DND-41 (cell line): Measurements from ENCODE around the gene SLITRK2.

Experiments
- EZH2 ChIP-seq: IDR thresholded peaks from 3 replicates; pipeline ENCODE4 v1.6.1; 2012; ENCODE audit warnings: borderline replicate concordance, low read depth, mild to moderate bottlenecking, moderate library complexity, low read length, inconsistent platforms; ENCODE audit not compliant: severe bottlenecking
- TF ChIP-seq, protein P1 (sequence below): IDR thresholded peaks from 2 replicates; pipeline ENCODE4 v1.5.1; 2012; ENCODE audit warnings: borderline replicate concordance, low read length, moderate library complexity, mild to moderate bottlenecking; ENCODE audit not compliant: poor library complexity, severe bottlenecking; ENCODE audit errors: extremely low read depth

DNA sequence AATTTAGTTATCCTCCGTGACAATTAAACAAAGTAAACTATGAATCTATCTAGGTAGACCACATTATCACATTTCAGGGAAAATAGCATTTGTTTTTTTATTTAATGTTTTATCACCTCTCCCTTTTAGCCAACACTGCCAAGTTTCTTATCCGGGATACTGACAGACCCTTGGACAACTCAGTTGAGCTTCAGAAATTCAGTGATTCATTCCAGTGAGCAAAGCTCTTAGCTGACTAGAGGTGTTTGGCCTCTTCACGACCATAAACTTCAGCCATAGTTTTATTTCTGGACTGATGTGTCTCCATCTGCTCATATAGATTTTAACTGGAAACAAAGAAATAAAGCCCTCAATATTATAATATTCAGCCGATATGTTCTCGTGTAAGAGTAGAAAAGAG, 15.2 kb downstream of the SLITRK2 start:
- TF ChIP-seq, protein P1, sequence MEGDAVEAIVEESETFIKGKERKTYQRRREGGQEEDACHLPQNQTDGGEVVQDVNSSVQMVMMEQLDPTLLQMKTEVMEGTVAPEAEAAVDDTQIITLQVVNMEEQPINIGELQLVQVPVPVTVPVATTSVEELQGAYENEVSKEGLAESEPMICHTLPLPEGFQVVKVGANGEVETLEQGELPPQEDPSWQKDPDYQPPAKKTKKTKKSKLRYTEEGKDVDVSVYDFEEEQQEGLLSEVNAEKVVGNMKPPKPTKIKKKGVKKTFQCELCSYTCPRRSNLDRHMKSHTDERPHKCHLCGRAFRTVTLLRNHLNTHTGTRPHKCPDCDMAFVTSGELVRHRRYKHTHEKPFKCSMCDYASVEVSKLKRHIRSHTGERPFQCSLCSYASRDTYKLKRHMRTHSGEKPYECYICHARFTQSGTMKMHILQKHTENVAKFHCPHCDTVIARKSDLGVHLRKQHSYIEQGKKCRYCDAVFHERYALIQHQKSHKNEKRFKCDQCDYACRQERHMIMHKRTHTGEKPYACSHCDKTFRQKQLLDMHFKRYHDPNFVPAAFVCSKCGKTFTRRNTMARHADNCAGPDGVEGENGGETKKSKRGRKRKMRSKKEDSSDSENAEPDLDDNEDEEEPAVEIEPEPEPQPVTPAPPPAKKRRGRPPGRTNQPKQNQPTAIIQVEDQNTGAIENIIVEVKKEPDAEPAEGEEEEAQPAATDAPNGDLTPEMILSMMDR = no peak
- TF ChIP-seq EZH2 = no peak
